ENCODE measurements around the gene RARS2. TPM values are rescaled to one million over a fixed set of nuclear protein-coding genes. Genes with fewer than 3 reads are reported as not detected.

RARS2 gene
- total and polyA plus RNA-seq, 2 donors (not counting 3 experiments of a cell fraction or from before 2014, with no cell fraction given) = 7.4 to 33.7 TPM

- H3K36me3 ChIP-seq (ENCODE audit: control insufficient read depth in 2 of 2, extremely low read depth in 1 of 2, insufficient read depth in 2 of 2, low read length in 2 of 2) = peaks cover 4 to 5% of the 10 kb centered on the region in 2 experiments
- no peak overlapping the region for H3K4me3 ChIP-seq (replicated peaks in 1 of 3; ENCODE audit: insufficient read depth in 1 of 3, low read depth in 1 of 3, low read length in 3 of 3)
- H3K79me2 ChIP-seq (ENCODE audit: control insufficient read depth, insufficient read depth, low read length) = no peaks in the 10 kb centered on the region
- H3K27ac ChIP-seq (ENCODE audit: insufficient read depth, low read depth, low read length) = no peak overlapping the region
- DNase-seq (ENCODE audit: low read depth, low spot score) = no peak
- intact Hi-C loops (cut with micrococcal nuclease) (no loop called here), dilution Hi-C loops (cut with MboI; ENCODE audit: extremely low pct_ligation_motif_present, low sequenced_read_pairs) (no loop called here)
- H3K9me1 ChIP-seq (replicated peaks; ENCODE audit: control insufficient read depth, extremely low read depth, insufficient read depth, low read length) = no peaks in the 10 kb centered on the region
- H3K4me1 ChIP-seq (ENCODE audit: control insufficient read depth, extremely low read depth, insufficient read depth, low read length) = no peaks in the 10 kb centered on the region
- FAIRE-seq = no peak
- H4K20me1 ChIP-seq (replicated peaks; ENCODE audit: control insufficient read depth, extremely low read depth, insufficient read depth, low read length) = no peaks in the 10 kb centered on the region
- no TSS peak for BruUV-seq (replicated peaks)
- no peak overlapping the region for H3K9ac ChIP-seq (replicated peaks; ENCODE audit: extremely low read depth, insufficient read depth, low read length)
- ChIA-PET POLR2A (no interaction called here), CTCF (no interaction called here)
- peak overlapping the region; percentile 18 for H3K4me2 ChIP-seq (ENCODE audit: insufficient read depth, low read length)
- H2AFZ ChIP-seq (ENCODE audit: low read depth, low read length) = no peak overlapping the region
- no peaks in the 10 kb centered on the region for H3K9me3 ChIP-seq (replicated peaks; ENCODE audit: control insufficient read depth, insufficient read depth, low read length)
- no peaks in the 10 kb centered on the region for H3K27me3 ChIP-seq (ENCODE audit: control insufficient read depth in 2 of 2, insufficient read depth in 2 of 2, low read length in 2 of 2)
- no peak for TF ChIP-seq CTCF (IDR thresholded peaks at IDR 0.05; ENCODE audit: extremely low read depth in 1 of 2, insufficient read depth in 1 of 2, low read depth in 1 of 2, low read length in 2 of 2)
- no peak for TF ChIP-seq POLR2AphosphoS5 (IDR thresholded peaks at IDR 0.05; ENCODE audit: insufficient read depth, low read depth, low read length)
- no peak for TF ChIP-seq JUN (IDR thresholded peaks at IDR 0.05; ENCODE audit: borderline replicate concordance, insufficient read depth, insufficient read length, low read depth)
These were observed 48.7 kb downstream of the RARS2 start for GRCh38 chr6:87541041-87541440.

GRCh38 chr6:87540539-87540938 lies 49.2 kb downstream of the RARS2 start:
- intact Hi-C loops (cut with micrococcal nuclease) (loop anchor here (1.0 kb wide), 1 partner anchor 162 kb away; the partner anchor contains the start of gene AKIRIN2), dilution Hi-C loops (cut with MboI; ENCODE audit: extremely low pct_ligation_motif_present, low sequenced_read_pairs) (no loop called here)
- FAIRE-seq (no peak), DNase-seq (ENCODE audit: low read depth, low spot score) (peak; percentile 89)
- no peaks in the 10 kb centered on the region for H3K79me2 ChIP-seq (ENCODE audit: control insufficient read depth, insufficient read depth, low read length)
- H2AFZ ChIP-seq (ENCODE audit: low read depth, low read length) = no peak overlapping the region
- no peaks in the 10 kb centered on the region for H3K27me3 ChIP-seq (ENCODE audit: control insufficient read depth in 2 of 2, insufficient read depth in 2 of 2, low read length in 2 of 2)
- no peaks in the 10 kb centered on the region for H3K9me1 ChIP-seq (replicated peaks; ENCODE audit: control insufficient read depth, extremely low read depth, insufficient read depth, low read length)
- CTCF ChIA-PET = no interaction called here
- no peaks in the 10 kb centered on the region for H3K4me1 ChIP-seq (ENCODE audit: control insufficient read depth, extremely low read depth, insufficient read depth, low read length)
- TF ChIP-seq EZH2 (IDR thresholded peaks at IDR 0.05; ENCODE audit: borderline replicate concordance, low read depth, low read length, severe bottlenecking) = no peak
- no peak for TF ChIP-seq MAX (IDR thresholded peaks at IDR 0.05; ENCODE audit: insufficient read depth, insufficient read length)
- TF ChIP-seq GATA2 (IDR thresholded peaks at IDR 0.05; ENCODE audit: insufficient read depth, insufficient read length, low read depth, low read length) = no peak
- no peak for TF ChIP-seq JUN (IDR thresholded peaks at IDR 0.05; ENCODE audit: borderline replicate concordance, insufficient read depth, insufficient read length, low read depth)
- no peak for TF ChIP-seq POLR2A (IDR thresholded peaks at IDR 0.05; ENCODE audit: low read depth, low read length)
- no peak for TF ChIP-seq FOS (IDR thresholded peaks at IDR 0.05; ENCODE audit: borderline replicate concordance, insufficient read depth, low read length)
- no peak for TF ChIP-seq POLR2AphosphoS5 (IDR thresholded peaks at IDR 0.05; ENCODE audit: insufficient read depth, low read depth, low read length)
- TF ChIP-seq MYC (IDR thresholded peaks at IDR 0.05; ENCODE audit: low read depth, low read length) = no peak
- no peak for TF ChIP-seq CTCF (IDR thresholded peaks at IDR 0.05; ENCODE audit: extremely low read depth in 1 of 2, insufficient read depth in 1 of 2, low read depth in 1 of 2, low read length in 2 of 2)
- no peak overlapping the region for H3K27ac ChIP-seq (ENCODE audit: insufficient read depth, low read depth, low read length)
- H3K4me2 ChIP-seq (ENCODE audit: insufficient read depth, low read length) = peak overlapping the region; percentile 18
- H4K20me1 ChIP-seq (replicated peaks; ENCODE audit: control insufficient read depth, extremely low read depth, insufficient read depth, low read length) = no peaks in the 10 kb centered on the region
- H3K36me3 ChIP-seq (ENCODE audit: control insufficient read depth in 2 of 2, extremely low read depth in 1 of 2, insufficient read depth in 2 of 2, low read length in 2 of 2) = peaks cover 4 to 5% of the 10 kb centered on the region in 2 experiments
- H3K9me3 ChIP-seq (replicated peaks; ENCODE audit: control insufficient read depth, insufficient read depth, low read length) = no peaks in the 10 kb centered on the region
- BruUV-seq (replicated peaks) = no TSS peak
- no peak overlapping the region for H3K4me3 ChIP-seq (replicated peaks in 1 of 3; ENCODE audit: insufficient read depth in 1 of 3, low read depth in 1 of 3, low read length in 3 of 3)
- POLR2A ChIA-PET = no interaction called here
- H3K9ac ChIP-seq (replicated peaks; ENCODE audit: extremely low read depth, insufficient read depth, low read length) = no peak overlapping the region
